Measurements from ENCODE around the gene GABARAPL1. TPM values are rescaled to one million over a fixed set of nuclear protein-coding genes. Genes with fewer than 3 reads are reported as not detected.
"Not testable (repeated sequence)": the region's sequence is repeated elsewhere in the genome, so short reads cannot be mapped to it uniquely, and the experiment has no call there.

Gene GABARAPL1
- polyA plus RNA-seq, 1 donor from 2014 or later: 213 TPM

GRCh38 chr12:10197879-10198278 is 14.8 kb upstream of the GABARAPL1 start:
- Histone ChIP-seq H3K9me2 (ENCODE audit: insufficient read depth, low read length) (no peaks in the 10 kb centered on the region), H3K4me2 (ENCODE audit: low read length) (no peak overlapping the region), H3K4me3 (ENCODE audit: low read length) (no peak overlapping the region), H3K27ac (ENCODE audit: low read length) (no peak overlapping the region), H3K27me3 (ENCODE audit: insufficient read depth, low read depth, low read length) (no peaks in the 10 kb centered on the region), H3K9me3 (ENCODE audit: low read length) (no peaks in the 10 kb centered on the region), H3K36me3 (ENCODE audit: insufficient read depth, low read length) (no peaks in the 10 kb centered on the region), H4K20me1 (ENCODE audit: insufficient read depth) (no peaks in the 10 kb centered on the region), H3F3A (ENCODE audit: insufficient read depth, low read length, poor library complexity, severe bottlenecking) (no peaks in the 10 kb centered on the region), H3K79me2 (replicated peaks; ENCODE audit: insufficient read depth, low read length) (no peaks in the 10 kb centered on the region), H3K9ac (ENCODE audit: low read length) (no peak overlapping the region), H2AFZ (ENCODE audit: low read depth, low read length) (no peak overlapping the region)
- TF ChIP-seq CTCF (IDR thresholded peaks at IDR 0.05; ENCODE audit: poor library complexity, severe bottlenecking) (no peak), EZH2 (IDR thresholded peaks at IDR 0.05; ENCODE audit: borderline replicate concordance, insufficient read depth, low read length, poor library complexity, severe bottlenecking) (no peak)

GRCh38 chr12:10204495-10204894 is 8.2 kb upstream of the GABARAPL1 start:
- not testable (repeated sequence) for H4K20me1 ChIP-seq (ENCODE audit: insufficient read depth); H3K27me3 ChIP-seq (ENCODE audit: insufficient read depth, low read depth, low read length); H3K79me2 ChIP-seq (replicated peaks; ENCODE audit: insufficient read depth, low read length); H3F3A ChIP-seq (ENCODE audit: insufficient read depth, low read length, poor library complexity, severe bottlenecking); H3K4me3 ChIP-seq (ENCODE audit: low read length); H3K27ac ChIP-seq (ENCODE audit: low read length); H3K9me3 ChIP-seq (ENCODE audit: low read length); H3K9me2 ChIP-seq (ENCODE audit: insufficient read depth, low read length); H3K36me3 ChIP-seq (ENCODE audit: insufficient read depth, low read length); H3K4me2 ChIP-seq (ENCODE audit: low read length); H3K9ac ChIP-seq (ENCODE audit: low read length); H2AFZ ChIP-seq (ENCODE audit: low read depth, low read length)

GRCh38 chr12:10205220-10205807 is 7.4 kb upstream of the GABARAPL1 start:
- Histone ChIP-seq H2AFZ (ENCODE audit: low read depth, low read length) (no peak overlapping the region), H3K36me3 (ENCODE audit: insufficient read depth, low read length) (no peaks in the 10 kb centered on the region), H3K9me2 (ENCODE audit: insufficient read depth, low read length) (no peaks in the 10 kb centered on the region), H3K4me2 (ENCODE audit: low read length) (no peak overlapping the region), H3F3A (ENCODE audit: insufficient read depth, low read length, poor library complexity, severe bottlenecking) (no peaks in the 10 kb centered on the region), H3K9ac (ENCODE audit: low read length) (no peak overlapping the region), H3K79me2 (replicated peaks; ENCODE audit: insufficient read depth, low read length) (no peaks in the 10 kb centered on the region), H3K27ac (ENCODE audit: low read length) (no peak overlapping the region), H3K27me3 (ENCODE audit: insufficient read depth, low read depth, low read length) (no peaks in the 10 kb centered on the region), H3K4me3 (ENCODE audit: low read length) (no peak overlapping the region), H3K9me3 (ENCODE audit: low read length) (no peaks in the 10 kb centered on the region), H4K20me1 (ENCODE audit: insufficient read depth) (no peaks in the 10 kb centered on the region)
- TF ChIP-seq EP300 (conservative IDR thresholded peaks at IDR 0.05; ENCODE audit: poor library complexity, severe bottlenecking) (no peak), SMC3 (conservative IDR thresholded peaks at IDR 0.05; ENCODE audit: poor library complexity) (no peak)

- Histone ChIP-seq H3K9ac (ENCODE audit: low read length) (no peak overlapping the region), H3K4me2 (ENCODE audit: low read length) (no peak overlapping the region), H4K20me1 (ENCODE audit: insufficient read depth) (no peaks in the 10 kb centered on the region), H3K9me3 (ENCODE audit: low read length) (no peaks in the 10 kb centered on the region), H3K79me2 (replicated peaks; ENCODE audit: insufficient read depth, low read length) (no peaks in the 10 kb centered on the region), H3K27ac (ENCODE audit: low read length) (no peak overlapping the region), H3K36me3 (ENCODE audit: insufficient read depth, low read length) (no peaks in the 10 kb centered on the region), H3K27me3 (ENCODE audit: insufficient read depth, low read depth, low read length) (no peaks in the 10 kb centered on the region), H3K4me3 (ENCODE audit: low read length) (no peak overlapping the region), H3K9me2 (ENCODE audit: insufficient read depth, low read length) (no peaks in the 10 kb centered on the region), H3F3A (ENCODE audit: insufficient read depth, low read length, poor library complexity, severe bottlenecking) (no peaks in the 10 kb centered on the region), H2AFZ (ENCODE audit: low read depth, low read length) (no peak overlapping the region)
- TF ChIP-seq MXI1 (conservative IDR thresholded peaks at IDR 0.05; ENCODE audit: poor library complexity, severe bottlenecking) (no peak), SMC3 (conservative IDR thresholded peaks at IDR 0.05; ENCODE audit: poor library complexity) (no peak), POLR2AphosphoS5 (IDR thresholded peaks at IDR 0.05) (no peak), EP300 (conservative IDR thresholded peaks at IDR 0.05; ENCODE audit: poor library complexity, severe bottlenecking) (no peak), EZH2 (IDR thresholded peaks at IDR 0.05; ENCODE audit: borderline replicate concordance, insufficient read depth, low read length, poor library complexity, severe bottlenecking) (no peak), RAD21 (conservative IDR thresholded peaks at IDR 0.05) (no peak), REST (IDR thresholded peaks at IDR 0.05; ENCODE audit: borderline replicate concordance) (no peak), TAF1 (IDR thresholded peaks at IDR 0.05; ENCODE audit: low read depth) (no peak), CTCF (IDR thresholded peaks at IDR 0.05; ENCODE audit: poor library complexity, severe bottlenecking) (no peak)
Measured at GRCh38 chr12:10207136-10207535, 5.5 kb upstream of the GABARAPL1 start.

Data from neural cell (in vitro differentiated cells).